C4-2B (cell line): ENCODE data around the gene GRIK2.

Experiments
- CTCF ChIP-seq: fragments of 450-650 bp; conservative IDR thresholded peaks from 2 replicates; pipeline ENCODE4 v1.5.1; 2017; ENCODE audit warnings: mild to moderate bottlenecking
- ZFX ChIP-seq: fragments of 450-650 bp; IDR thresholded peaks from 2 replicates; pipeline ENCODE4 v1.6.1; 2017

GRCh38 chr6:101379926-101380325, 13.6 kb upstream of the GRIK2 start:
- TF ChIP-seq CTCF (no peak), ZFX (no peak)
